Left hindlimb (tissue), 1 donor: Measurements from ENCODE around the gene BBLN.
"Not testable (repeated sequence)": the region's sequence is repeated elsewhere in the genome, so short reads cannot be mapped to it uniquely, and the experiment has no call there.

Experiments used
- DNase-seq: peaks from one replicate; pipeline ENCODE4 v3.0.0-alpha.2; 2018

The BBLN gene, protein sequence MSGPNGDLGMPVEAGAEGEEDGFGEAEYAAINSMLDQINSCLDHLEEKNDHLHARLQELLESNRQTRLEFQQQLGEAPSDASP

DNA sequence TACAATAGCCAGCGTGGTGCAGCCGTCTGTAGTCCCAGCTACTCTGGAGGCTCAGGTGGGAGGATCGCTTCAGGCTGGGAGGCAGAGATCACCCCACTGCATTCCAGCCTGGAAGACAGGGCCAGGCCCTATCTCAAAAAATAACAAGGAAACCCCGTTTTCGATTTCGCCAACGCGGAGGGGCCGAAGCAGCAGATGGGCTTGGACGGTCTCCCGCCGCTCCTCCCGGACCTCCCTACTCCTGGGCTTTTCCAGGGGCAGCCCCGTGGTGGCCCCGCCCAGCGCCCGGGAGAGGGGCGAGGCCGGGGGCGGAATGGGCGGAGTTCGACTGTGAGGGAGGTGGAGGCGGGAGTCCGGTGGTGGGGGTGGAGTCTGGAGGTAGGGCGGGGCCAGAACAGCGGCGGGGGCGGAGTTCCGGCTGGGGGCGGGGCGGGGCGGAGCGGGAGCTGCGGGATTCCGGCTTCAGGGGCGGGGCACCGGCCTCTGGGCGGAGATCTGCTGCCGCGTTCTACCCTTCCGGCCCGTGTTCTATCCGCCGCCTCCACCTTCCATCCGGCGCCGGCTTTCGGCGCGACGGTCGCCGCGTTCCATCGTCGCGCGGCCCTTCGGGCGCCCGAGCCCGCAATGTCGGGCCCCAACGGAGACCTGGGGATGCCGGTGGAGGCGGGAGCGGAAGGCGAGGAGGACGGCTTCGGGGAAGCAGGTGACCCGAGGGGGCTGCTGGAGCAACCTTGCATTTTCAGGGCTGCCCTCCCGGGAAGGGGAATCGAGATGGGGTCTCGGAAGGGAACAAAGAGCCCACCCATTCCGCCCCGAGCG lies at the start of gene BBLN:
Gene BBLN, plus strand, starts transcription at position 482 of the 819 bp plus-strand sequence. Its CDS starts 143 bp downstream, at position 625.
- DNase-seq = peak; percentile 98

DNA sequence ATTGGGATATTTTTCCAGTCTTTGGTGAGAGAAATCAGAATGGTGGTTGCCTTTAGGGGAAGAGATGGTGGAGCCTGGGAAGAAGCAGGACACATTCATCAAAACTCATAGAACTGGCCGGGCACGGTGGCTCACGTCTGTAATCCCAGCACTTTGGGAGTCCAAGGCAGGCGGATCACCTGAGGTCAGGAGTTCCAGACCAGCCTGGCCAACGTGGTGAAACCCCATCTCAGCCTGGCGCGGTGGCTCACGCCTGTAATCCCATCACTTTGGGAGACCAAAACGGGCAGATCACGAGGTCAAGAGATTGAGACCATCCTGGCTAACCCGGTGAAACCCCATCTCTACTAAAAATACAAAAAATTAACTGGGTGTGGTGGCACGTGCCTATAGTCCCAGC lies 48.3 kb upstream of the BBLN start:
- DNase-seq = not testable (repeated sequence)

DNA sequence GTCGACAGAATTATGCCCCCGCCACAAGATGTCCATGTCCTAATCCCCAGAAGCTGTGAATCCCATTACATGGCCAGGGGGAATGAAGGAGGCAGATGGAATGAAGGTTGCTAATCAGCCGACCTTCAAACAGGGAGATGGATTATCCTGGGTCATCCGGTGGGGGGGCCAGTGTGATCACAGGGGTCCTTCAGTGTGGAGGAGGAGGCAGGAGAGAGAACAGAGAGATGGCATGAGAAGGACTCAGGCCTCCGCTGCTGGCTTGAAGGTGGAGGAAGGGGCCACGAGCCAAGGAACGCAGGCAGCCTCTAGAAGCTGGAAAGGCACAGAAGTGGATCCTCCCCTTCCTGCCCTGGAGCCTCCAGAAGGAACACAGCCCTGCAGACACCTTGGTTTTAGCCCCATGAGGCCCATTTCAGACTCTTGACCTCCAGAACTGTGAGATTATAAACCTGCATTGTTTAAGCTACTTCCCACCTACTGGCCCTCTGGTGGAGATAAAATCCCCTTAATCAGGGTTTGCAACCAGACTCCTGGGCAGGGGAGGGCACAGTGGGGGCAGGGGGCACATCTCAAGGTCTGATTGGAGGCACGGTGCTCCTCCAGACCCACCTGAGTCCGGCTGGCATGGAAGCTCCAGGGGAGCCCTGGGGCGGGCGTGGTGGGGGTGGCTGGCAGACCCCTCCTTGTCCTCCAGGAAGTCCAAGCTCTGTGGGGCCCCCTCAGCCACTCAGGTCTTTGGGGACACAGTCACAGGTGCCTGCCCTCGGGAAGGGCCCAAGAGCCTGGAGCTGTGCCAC lies 46.3 kb upstream of the BBLN start:
- DNase-seq = peak; percentile 13

DNA sequence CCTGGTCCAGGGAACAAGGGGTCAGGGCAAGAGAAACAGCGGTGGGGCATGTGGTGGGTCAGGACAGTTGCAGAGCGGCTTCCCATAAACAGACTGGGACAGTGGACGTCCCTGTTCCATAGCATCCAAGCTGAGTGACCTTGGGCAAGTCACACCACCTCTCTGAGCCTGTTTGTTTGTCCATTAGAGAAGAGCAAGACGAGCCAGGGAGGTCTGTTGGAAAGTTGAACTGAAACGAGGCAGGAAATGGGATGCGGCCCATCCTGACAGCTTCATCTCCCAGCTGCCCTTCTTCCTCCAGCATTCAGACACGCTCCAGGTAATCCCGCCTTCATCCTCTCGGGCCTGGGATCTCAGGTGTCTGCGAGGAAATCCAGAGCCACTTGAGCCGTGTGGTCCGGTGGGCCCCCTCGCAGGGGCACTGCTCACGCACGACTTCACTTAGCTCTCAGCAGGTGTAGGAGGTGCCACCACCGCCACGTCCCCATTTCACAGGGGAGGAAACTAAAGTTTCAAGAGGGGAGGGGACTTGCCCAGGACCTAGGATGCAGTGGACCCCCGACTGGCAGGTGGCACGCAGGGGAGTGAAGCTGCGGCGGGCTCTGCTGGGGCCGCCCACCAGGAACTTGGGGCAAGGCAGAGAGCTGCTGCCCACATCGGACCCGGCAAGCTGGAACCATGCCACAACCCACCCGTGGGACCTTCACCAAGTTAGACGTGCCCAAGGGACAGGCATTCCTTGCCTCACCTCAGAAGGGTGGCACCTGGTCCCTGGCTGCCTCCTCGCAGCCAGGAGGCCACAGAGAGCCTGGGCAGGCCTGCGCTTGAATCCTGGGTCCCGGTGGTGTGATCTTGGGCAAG lies 45.5 kb upstream of the BBLN start:
- DNase-seq = peak; percentile 34

DNA sequence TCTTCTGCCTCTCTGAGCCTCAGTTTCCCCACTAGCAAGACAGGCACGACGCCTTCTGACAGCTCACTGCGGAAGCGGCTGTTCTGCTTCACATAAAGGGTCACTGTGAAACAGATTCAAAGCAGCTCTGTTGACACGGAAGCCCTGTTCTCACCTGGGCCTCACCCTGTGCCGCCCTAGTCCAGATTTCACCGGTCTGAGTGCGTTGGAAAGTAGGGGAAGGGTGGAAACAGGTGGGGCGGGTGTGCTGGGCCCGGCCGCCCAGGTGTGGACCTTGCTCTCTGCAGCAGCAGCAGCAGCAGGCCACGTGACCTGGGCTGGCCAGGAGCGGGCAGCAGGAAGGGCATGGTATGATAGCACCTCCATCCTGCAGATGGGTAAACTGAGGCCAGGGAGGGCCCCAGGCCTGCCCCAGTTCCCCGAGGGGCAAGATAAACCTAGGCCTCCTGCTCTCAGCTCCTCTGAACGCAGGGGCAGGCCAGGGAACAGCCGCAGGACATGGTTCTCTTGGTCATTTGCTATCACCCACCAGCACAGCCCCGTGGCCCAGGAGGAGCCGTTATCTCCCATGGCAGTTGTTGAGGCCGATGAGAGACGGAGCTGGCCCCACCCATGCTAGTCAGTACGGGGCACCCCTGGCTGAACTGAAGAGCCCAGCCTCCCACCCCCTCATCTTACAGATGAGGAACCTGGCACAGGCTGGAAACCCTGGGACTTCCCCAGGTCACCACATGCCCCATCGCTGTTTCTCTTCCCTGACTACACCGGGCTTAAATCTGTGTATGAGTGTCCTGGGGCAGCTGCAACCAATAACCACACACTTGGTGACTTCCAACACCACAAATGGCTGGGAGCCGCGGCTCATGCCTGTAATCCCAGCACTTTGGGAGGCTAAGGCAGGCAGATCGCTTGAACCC lies 44.6 kb upstream of the BBLN start:
- DNase-seq = peak; percentile 28

DNA sequence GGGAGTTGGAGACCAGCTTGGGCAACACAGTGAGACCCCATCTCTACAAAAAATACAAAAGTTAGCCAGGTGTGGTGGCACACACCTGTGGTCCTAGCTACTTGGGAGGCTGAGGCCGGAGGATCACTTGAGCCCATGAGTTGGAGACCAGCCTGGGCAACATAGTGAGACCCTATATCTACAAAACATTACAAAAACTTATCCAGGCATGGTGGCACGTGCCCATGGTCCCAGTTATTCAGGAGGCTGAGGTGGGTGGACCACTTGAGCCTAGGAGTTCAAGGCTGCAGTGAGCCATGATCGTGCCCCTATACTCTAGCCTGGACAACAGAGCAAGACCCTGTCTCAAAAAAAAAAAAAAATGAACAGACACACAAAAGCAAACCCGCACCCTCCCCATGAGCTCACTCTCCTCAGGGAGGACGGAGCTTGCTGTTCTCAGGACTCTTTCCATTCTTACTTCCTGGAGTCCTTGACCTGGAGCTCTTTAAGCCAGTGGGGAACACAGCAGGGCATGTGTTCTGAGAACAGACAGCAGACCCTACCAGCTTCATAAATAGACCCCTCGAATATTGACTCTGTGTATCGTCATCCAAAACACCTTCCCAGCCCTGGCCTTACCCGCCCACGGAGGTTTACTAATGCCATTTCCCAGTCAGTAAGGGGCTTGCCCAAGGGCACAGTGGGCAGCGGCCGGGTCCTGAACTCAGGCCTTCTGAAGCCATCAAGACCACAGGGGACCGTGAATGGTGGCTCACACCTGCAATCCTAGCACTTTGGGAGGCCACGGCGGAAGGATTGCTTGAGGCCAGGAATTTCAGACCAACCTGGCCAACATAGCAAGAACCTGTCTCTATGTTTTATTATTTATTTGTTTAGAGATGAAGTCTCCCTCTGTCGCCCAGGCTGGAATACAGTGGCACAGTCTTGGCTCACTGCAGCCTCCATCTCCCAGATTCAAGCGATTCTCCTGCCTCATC lies 43.7 kb upstream of the BBLN start:
- DNase-seq = peak; percentile 15

DNA sequence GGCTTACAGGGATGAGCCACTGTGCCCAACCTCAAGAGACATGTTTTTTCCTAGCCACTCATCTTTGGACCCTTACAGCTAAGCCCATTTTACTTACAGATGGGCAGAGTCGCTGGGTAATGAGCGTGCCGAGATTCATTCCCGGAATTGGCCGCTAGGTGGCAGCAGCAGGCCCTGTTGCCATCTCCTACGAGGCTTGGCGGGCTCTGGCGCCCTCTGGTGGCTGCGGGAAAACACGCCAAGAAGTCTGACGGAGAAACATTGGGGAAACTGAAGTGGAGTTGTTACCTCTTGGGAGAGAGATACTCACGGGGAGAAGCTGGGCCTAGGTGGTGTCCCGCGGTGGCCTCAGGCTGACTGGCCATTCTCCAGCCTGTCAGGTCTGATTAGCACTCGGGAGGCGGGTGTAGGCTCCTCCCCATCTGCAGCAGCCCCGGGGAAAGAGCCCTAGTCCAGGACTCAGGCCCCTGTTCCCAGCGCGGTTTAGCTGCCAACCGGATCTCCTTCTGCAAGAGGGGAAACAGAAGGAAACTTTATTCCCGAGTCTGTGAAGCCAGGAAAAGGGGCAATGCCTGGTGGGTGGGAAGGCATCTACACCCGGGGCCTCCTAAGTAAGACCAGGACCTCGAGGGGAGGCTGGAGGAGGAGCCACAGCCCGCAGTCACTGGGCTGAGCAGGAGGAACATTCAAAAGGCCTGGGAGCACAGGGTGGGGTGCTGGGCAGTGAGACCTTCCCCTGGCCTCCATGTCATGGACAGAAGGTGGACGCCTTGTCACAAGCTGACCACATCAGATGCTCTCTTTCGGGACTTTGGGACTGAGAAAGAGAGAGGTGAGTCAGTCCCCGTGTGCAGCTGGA lies 42.2 kb upstream of the BBLN start:
- peak; percentile 93 for DNase-seq

DNA sequence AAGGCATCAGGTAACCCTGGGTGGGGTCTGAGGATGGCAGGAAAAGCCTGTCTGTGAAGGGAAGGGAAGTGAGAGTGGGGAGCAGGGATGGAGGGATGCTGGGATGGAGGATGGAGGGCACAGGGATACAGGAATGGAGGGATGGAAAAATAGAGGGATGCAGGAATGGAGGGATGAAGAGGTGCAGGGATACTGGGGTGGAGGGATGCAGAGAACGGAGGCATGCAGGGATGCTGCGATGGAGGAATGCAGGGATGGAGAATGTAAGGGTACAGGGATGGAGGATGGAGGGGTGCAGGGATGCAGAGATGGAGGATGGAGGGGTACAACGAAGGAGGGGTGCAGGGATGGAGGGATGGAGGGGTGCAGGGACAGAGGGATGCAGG lies 41.6 kb upstream of the BBLN start:
- peak; percentile 16 for DNase-seq

DNA sequence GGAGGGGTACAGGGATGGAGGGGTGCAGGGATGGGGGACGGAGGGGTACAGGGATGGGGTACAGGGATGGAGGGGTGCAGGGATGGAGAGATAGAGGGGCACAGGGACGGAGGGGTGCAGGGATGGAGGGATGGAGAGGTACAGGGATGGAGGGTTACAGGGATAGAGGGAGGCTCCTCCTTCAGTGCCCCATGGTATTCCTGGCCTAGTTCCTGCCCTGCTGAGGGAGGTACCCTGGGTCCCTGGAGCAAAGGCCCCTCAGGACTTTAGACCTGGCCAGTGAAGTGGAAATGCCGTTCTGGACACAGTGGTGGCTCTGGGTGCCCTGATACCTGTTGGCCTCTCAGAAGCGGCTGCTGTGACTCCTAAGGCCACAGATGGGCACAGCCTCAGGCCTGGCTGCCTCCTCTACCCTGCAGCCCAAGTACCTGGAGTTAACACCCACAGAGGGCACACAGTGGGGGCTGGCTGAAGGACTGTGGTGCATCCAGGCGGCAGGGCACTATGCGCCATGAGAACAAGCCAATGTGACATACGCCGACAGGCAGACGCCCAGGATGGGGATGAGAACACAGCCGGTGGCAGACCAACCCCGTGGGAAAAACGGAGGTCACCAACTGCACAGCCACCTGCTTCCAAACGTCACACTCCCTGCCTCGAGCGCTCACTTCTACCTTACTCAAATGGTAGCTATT lies 40.9 kb upstream of the BBLN start:
- peak; percentile 33 for DNase-seq

DNA sequence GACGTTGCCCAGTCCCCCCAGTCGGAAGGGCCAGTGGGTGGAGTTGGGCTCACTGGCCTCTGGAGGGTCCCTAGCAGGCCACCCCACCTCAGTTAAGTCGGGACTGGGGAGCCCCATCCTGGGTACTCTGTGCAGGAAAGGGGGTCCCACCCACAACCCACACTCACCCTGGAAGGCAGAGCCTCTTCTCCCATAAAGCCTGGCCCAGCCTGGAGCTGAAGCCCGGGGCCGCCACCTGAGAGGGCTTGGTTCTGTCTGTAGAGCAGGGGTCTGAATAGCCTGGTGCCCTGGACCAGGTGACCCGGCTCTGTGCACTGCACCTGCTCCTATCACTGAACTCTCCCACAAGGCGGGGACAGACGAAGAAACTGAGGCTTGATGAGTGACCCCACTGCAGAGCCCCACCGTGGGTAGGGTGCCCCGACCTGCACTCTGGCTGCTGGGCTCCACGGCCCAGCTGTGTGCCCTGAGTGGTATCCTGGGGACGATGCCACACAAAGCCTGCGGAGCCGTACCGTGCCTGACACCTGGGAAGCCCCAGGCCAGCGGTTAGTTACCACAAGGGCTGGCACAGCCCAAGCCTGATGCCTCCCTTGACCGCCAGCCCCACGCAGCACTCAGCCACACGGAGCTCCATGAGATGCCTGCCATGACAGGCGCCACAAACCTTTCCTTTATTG lies 39.9 kb upstream of the BBLN start:
- DNase-seq = peak; percentile 27

DNA sequence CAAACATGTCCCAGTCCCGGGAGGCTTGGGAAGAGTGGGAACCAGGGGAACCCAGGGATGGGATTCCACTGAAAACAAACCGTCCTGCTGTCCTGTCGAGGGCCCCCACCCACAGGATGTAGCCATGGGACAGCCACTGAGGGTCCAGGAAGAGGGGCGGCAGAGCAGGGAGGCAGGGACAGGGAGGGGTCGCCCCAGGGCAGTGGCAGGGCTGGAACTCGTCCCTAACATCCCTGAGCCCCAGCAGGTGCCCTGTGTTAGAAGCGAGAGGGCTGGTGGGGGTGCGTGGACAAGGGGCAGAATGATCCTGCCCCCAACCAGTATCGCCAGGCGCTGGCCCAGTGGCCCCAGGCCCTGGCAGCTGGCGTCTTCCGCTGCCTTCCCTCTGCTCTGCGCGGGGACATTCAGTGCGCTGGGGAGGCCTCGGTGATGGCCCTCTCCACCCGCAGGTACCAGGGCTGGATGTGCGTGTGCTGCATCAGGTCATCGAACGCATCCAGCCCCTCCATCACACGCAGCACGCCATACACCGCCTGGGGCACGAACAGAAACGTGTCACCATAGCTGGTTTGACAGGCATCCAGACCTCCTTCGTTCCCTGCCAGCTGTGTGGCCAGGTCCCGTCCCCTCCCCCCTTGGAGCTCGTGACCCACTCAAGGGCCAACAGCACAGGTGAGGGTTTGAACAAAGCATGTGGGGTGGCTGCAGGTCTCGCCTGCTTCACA lies 39.2 kb upstream of the BBLN start:
- DNase-seq = peak; percentile 19

DNA sequence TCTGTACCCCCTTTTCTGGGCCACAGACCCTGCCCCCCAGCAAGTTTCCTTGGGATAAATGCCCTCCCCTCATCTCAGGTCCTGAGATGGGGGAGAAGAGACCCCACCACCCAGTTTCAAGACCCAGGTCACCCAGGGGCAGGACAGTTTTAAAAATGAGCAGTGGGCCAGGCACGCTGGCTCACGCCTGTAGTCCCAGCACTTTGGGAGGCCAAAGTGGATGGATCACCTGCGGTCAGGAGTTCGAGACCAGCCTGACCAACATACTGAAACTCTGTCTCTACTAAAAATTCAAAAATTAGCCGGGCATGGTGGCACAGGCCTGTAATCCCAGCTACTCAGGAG lies 38.6 kb upstream of the BBLN start:
- DNase-seq = no peak

DNA sequence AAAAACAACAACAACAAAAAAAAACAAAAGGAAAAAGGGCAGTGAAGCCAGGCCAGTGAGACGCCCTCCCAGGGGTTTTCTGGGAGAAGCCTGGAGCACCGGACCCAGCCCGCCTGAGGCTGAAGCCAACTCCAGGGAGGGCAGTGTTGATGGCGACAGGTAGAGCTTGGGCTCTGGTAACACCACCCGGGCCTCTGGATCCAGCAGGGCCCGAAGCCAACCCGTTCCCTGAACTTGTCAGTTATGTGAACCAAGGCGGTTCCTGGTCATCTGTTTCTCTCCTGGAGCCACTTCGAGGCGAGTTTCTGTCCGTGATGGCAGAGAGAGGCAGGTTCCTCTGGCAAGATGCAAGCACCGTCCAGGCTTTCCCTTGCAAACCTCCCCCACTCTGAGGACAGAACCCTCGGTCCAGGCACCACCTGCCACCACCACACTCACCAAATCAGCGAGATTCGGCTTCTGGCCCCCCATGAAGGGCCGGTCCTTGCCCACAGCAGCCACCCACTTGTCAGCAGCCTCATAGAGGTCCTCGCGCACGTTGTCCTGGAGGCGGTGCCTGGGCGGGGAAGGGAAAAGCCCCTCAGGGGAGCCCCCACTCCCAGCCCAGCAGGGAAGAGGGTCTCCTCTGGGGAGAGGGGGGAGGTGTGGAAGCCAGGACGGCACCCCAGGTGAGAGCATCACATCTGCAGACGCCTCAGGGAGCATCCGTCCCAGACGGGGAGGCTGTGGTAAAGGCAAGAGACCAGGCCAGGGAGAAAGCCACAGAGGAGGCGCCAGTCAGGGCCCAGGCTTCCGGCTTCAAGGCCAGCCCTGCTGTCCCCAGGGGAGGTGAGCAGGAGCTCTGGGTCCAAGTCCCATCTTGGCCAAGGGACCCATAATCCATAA lies 37.9 kb upstream of the BBLN start:
- peak; percentile 29 for DNase-seq

DNA sequence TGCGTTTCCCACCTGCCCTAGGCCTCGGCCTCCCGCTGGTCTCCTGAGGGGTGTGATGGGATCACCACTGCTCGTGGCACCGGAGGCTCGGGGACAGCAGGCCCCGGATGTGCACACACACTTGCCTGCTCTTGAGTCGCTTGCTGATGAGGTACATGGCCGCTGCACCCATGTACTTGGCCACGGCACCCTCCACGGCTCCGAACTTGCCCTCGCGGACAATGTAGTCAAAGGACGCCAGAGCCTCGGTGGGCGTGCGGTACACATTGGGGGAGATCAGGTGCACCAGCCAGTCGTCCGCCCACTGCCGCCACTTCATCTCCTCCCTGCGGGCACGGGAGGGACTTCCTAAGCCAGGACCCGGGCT lies 37.3 kb upstream of the BBLN start:
- peak; percentile 5 for DNase-seq

DNA sequence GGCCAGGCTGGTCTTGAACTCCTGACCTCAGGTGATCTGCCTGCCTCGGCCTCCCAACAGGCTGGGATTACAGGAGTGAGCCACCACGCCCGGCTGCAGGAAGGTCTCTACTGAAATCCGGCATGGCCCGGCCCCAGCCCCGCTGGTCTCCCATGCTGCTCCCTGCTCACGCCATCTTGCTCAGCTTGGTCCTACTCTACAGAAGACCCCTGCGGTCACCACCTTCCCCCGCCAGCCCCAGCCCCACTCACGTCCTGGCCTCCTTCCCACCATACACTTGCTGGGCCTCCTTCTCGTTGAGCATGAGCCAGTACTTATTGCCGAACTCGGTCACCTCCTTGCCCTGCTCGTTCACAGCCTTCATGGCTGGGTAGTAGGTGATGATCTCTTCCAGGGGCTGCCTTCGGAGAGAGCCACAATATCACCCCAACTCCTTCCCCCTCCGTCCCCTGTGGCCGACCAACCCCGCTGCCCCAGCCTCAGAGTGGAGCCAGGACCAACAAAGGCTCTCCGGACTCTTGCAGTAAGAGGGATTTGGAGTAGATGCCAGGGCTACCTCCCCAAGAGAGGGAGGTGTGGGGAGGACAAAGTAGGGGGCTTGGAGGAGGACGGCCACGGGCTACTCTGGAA lies 36.5 kb upstream of the BBLN start:
- DNase-seq = peak; percentile 28

DNA sequence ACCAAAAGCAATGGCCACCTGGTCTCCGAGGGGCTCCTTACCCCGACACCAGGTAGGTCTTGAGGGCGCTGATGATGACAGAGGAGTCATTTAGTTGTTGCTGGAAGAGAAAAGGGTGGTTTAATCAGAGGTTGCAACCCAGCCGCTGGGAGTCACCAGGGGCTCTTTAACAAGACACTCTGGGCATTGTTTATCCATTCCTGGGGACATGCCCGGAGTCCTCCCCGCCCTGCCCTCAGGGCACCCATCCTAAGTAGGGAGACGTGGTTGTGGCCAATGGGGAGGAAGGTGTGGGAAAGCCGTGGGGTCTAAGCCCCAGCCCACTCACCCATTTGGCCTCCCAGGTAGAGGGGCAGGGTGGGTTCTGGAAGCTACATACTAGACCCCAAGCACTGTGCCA lies 35.6 kb upstream of the BBLN start:
- DNase-seq = peak; percentile 10
